Measurements from ENCODE around the gene SNX7.

Gene SNX7

GRCh38 chr1:98781906-98782305, 120.4 kb downstream of the SNX7 start:
- DNase-seq: no peak

GRCh38 chr1:98783821-98784220, 122.3 kb downstream of the SNX7 start:
- DNase-seq: no peak

- DNase-seq: no peak
These were observed 130.0 kb downstream of the SNX7 start for GRCh38 chr1:98791498-98791897.

- DNase-seq: no peak
These were observed 130.6 kb downstream of the SNX7 start for GRCh38 chr1:98792123-98792522.

- no peak for DNase-seq
These were observed 131.6 kb downstream of the SNX7 start for GRCh38 chr1:98793136-98793535.

GRCh38 chr1:98794196-98794886, 132.8 kb downstream of the SNX7 start:
- peak; percentile 21 for DNase-seq

- no peak for DNase-seq
These were observed 134.5 kb downstream of the SNX7 start for GRCh38 chr1:98796049-98796448.

GRCh38 chr1:98797506-98797905, 136.0 kb downstream of the SNX7 start:
- no peak for DNase-seq
